Calu3 (cell line): Measurements from ENCODE around the gene SRRM1. TPM values are rescaled to one million over a fixed set of nuclear protein-coding genes. Genes with fewer than 3 reads are reported as not detected.
A peak's percentile ranks its signal among the peaks of the same experiment; 100 is the strongest.

ENCODE experiments used
- Bru-seq: library from RNA; stranded (reverse); fragments of 400-500 nt; gene quantifications from one replicate; lab custom pipeline; 2021; lab: Mats Ljungman, UMichigan
- BruChase-seq, 2 experiments: library from RNA; stranded (reverse); fragments of 400-500 nt; gene quantifications; one replicate each; lab custom pipeline; 2021; lab: Mats Ljungman, UMichigan
- BruUV-seq: library from RNA; stranded (reverse); fragments of 400-500 nt; replicated peaks from 2 replicates; lab custom pipeline; 2021; lab: Mats Ljungman, UMichigan
- CTCF ChIA-PET: fragments of 300-600 bp; sonication (Branson Sonifier 250); formaldehyde crosslinking; loops from one replicate; lab custom pipeline; 2022; ENCODE audit warnings: antibody characterized with exemption; lab: Charles Lee
- DNase-seq: peaks from one replicate; pipeline ENCODE4 v3.0.0; 2022
- H3K27ac Mint-ChIP-seq: one replicate; pipeline ENCODE4 v1.8.0; 2022; ENCODE audit warnings: mixed read lengths; ENCODE audit not compliant: unreplicated experiment
- H3K27me3 Mint-ChIP-seq: one replicate; pipeline ENCODE4 v1.8.0; 2022; ENCODE audit warnings: mixed read lengths; ENCODE audit not compliant: unreplicated experiment
- H3K36me3 Mint-ChIP-seq: one replicate; pipeline ENCODE4 v1.8.0; 2022; ENCODE audit warnings: mild to moderate bottlenecking, moderate library complexity, mixed read lengths; ENCODE audit not compliant: insufficient read depth, unreplicated experiment
- H3K4me1 Mint-ChIP-seq: one replicate; pipeline ENCODE4 v1.8.0; 2022; ENCODE audit warnings: mild to moderate bottlenecking, low read depth, mixed read lengths; ENCODE audit not compliant: unreplicated experiment
- H3K4me3 Mint-ChIP-seq: one replicate; pipeline ENCODE4 v1.8.0; 2022; ENCODE audit warnings: mild to moderate bottlenecking, low read depth, moderate library complexity, mixed read lengths; ENCODE audit not compliant: unreplicated experiment
- H3K9me3 Mint-ChIP-seq: one replicate; pipeline ENCODE4 v1.8.0; 2022; ENCODE audit warnings: low read depth, mixed read lengths; ENCODE audit not compliant: unreplicated experiment
- intact Hi-C: fragments of 100-400 bp; cut with micrococcal nuclease; formaldehyde crosslinking; loops from one replicate; pipeline ENCODE4 v1.10.0; 2022; ENCODE audit not compliant: unreplicated experiment
- long read RNA-seq: library from polyadenylated mRNA; stranded (forward); transcript quantifications from one replicate; pipeline ENCODE4 v2.0.0, GENCODE V29; 2022
- total RNA-seq: library from RNA; stranded (reverse); gene quantifications from 2 replicates; pipeline ENCODE4 v1.2.3, GENCODE V29; 2022
- TF ChIP-seq, protein P1 (sequence below): fragments of 200-600 bp; IDR thresholded peaks from one replicate; pipeline ENCODE4 v1.8.0; 2022; ENCODE audit warnings: antibody characterized with exemption; ENCODE audit not compliant: unreplicated experiment

SRRM1 gene, protein sequence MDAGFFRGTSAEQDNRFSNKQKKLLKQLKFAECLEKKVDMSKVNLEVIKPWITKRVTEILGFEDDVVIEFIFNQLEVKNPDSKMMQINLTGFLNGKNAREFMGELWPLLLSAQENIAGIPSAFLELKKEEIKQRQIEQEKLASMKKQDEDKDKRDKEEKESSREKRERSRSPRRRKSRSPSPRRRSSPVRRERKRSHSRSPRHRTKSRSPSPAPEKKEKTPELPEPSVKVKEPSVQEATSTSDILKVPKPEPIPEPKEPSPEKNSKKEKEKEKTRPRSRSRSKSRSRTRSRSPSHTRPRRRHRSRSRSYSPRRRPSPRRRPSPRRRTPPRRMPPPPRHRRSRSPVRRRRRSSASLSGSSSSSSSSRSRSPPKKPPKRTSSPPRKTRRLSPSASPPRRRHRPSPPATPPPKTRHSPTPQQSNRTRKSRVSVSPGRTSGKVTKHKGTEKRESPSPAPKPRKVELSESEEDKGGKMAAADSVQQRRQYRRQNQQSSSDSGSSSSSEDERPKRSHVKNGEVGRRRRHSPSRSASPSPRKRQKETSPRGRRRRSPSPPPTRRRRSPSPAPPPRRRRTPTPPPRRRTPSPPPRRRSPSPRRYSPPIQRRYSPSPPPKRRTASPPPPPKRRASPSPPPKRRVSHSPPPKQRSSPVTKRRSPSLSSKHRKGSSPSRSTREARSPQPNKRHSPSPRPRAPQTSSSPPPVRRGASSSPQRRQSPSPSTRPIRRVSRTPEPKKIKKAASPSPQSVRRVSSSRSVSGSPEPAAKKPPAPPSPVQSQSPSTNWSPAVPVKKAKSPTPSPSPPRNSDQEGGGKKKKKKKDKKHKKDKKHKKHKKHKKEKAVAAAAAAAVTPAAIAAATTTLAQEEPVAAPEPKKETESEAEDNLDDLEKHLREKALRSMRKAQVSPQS
- 122 and 130 TPM in 2 replicates for total RNA-seq
- Bru-seq, nascent RNA: percentile 96 among the genes with signal in this experiment
- BruChase-seq, experiment 1, labeled RNA remaining after a 6-hour chase: percentile 97 among the genes with signal in this experiment
- percentile 96 among the genes with signal in this experiment for BruChase-seq, experiment 2, labeled RNA remaining after a 2-hour chase
- long read RNA-seq, full-length matches to known transcripts: 13 of 104 reads
- long read RNA-seq, partial matches to known transcripts: 26 of 104 reads
- long read RNA-seq, other reads (novel, unspliced or antisense): 65 of 104 reads

DNA sequence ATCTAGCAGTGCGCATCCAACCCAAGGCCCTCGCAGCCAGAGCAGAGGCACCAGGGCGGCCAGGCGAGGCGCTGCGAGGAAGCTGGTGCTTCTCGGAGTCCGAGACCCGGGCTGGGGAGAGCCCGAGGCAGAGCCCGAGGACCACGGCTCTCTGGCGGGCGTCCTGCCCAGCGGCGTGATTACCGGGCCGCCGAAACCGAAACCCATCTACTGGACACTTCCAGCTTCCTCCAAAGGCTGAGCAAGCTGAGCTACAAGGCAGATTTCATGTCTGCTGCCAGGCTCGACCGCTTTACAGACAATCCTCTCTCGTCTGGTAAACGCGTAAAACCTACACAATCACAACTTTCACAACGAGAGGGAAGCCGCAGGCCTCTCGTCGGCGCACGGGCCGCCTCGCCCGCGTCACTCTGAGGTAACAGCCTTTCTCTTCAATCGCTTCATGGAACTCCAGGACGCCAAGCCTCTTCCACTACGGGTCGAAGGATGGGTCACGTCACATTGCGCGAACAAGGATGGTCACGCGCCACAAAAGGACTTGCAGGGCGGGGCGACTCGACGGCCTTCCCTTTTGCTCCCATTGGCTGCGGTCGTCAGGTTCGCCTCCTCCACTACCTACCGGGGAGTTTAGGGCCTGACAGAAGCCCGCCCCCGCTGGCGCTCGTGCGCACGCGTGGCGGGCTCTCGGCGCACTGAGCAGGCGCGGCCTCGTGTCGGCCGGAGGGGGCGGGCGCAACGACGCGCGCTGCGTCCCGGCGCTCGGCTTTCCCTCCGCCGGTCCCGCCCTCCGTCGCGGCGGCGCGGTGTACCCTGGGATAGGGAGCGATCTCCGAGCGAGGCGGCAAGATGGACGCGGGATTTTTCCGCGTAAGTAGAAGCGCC lies at the start of gene SRRM1:
SRRM1 (plus strand) TSS at position 822 of the 882 bp plus-strand sequence; CDS start at position 847, 25 bp downstream.
- Mint-ChIP-seq H3K27ac (peak within 1 kb of the TSS; percentile 96), H3K4me3 (peak within 1 kb of the TSS; percentile 86), H3K9me3 (no peaks in the 10 kb centered on the region), H3K4me1 (peaks cover 31% of the 10 kb centered on the region), H3K36me3 (peaks cover 64% of the 10 kb centered on the region), H3K27me3 (no peaks in the 10 kb centered on the region)
- BruUV-seq: TSS peak; percentile 96
- TF ChIP-seq, protein P1, sequence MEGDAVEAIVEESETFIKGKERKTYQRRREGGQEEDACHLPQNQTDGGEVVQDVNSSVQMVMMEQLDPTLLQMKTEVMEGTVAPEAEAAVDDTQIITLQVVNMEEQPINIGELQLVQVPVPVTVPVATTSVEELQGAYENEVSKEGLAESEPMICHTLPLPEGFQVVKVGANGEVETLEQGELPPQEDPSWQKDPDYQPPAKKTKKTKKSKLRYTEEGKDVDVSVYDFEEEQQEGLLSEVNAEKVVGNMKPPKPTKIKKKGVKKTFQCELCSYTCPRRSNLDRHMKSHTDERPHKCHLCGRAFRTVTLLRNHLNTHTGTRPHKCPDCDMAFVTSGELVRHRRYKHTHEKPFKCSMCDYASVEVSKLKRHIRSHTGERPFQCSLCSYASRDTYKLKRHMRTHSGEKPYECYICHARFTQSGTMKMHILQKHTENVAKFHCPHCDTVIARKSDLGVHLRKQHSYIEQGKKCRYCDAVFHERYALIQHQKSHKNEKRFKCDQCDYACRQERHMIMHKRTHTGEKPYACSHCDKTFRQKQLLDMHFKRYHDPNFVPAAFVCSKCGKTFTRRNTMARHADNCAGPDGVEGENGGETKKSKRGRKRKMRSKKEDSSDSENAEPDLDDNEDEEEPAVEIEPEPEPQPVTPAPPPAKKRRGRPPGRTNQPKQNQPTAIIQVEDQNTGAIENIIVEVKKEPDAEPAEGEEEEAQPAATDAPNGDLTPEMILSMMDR: no peak
- CTCF ChIA-PET: interaction anchor here (0.5 to 1.1 kb wide), 2 partner anchors 141 to 189 kb away, joined by 3 to 4 read pairs; no protein-coding TSS in a partner anchor
- intact Hi-C loops: no loop called here
- peak; percentile 95 for DNase-seq

DNA sequence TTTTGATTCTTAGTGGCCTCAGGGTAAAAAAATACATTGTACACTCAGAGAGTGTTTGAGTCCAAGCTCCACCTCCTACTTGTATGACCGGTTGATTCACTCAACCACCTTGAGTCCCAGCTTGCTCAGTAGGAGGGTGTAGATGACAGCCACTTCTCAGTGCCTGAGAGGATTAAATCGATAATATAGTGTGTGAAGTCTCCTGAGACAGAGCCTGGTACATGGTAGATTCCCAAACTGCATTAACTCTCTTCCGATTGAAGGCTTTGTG lies 48.8 kb upstream of the SRRM1 start:
- CTCF ChIA-PET: interaction anchor here (1.1 kb wide), 1 partner anchor 52 kb away, joined by 4 read pairs; no protein-coding TSS in a partner anchor
- DNase-seq: peak; percentile 37
- intact Hi-C loops: loop anchor here (10.0 kb wide), 1 partner anchor 49 kb away; no protein-coding TSS in a partner anchor

DNA sequence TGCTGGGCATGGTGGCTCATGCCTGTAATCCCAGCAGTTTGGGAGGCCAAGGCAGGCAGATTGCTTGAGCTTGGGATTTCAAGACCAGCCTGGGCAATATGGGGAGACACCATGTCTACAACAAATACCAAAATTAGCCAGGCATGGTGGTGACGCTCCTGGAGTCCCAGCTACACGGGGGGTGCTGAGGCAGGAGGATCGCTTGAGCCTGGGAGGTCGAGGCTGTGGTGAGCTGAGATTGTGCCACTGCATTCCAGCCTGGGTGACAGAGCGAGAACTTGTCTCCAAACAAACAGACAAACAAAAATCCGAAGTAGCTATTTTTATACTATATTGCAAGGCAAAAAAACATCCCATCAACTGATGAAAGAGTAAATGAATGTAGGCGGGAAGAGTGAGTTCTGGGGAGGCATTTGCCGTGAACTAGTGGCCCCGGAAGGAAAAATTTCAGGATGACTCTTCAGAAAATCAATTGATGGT lies 46.7 kb upstream of the SRRM1 start:
- Mint-ChIP-seq H3K4me1 (peaks cover 15% of the 10 kb centered on the region), H3K9me3 (no peaks in the 10 kb centered on the region), H3K4me3 (no peak overlapping the region), H3K27ac (no peak overlapping the region), H3K36me3 (peaks cover 42% of the 10 kb centered on the region), H3K27me3 (no peaks in the 10 kb centered on the region)
- intact Hi-C loops: loop anchor here (10.0 kb wide), 1 partner anchor 52 kb away; no protein-coding TSS in a partner anchor
- CTCF ChIA-PET: interaction anchor here (0.7 kb wide), 1 partner anchor 21 kb away, joined by 10 read pairs; no protein-coding TSS in a partner anchor
- TF ChIP-seq, protein P1: no peak
- BruUV-seq: no TSS peak
- DNase-seq: no peak

More for the DNA sequence above, 48.8 kb upstream of the SRRM1 start:
- BruUV-seq: no TSS peak
- TF ChIP-seq, protein P1: no peak
- H3K4me3 Mint-ChIP-seq: no peak overlapping the region
- H3K9me3 Mint-ChIP-seq: no peaks in the 10 kb centered on the region
- H3K27me3 Mint-ChIP-seq: no peaks in the 10 kb centered on the region
- H3K4me1 Mint-ChIP-seq: peaks cover 19% of the 10 kb centered on the region
- H3K36me3 Mint-ChIP-seq: peaks cover 37% of the 10 kb centered on the region
- H3K27ac Mint-ChIP-seq: peak overlapping the region; percentile 64
